SW 1271 (cell line): ENCODE data around the gene LYSMD4.
"Not testable (repeated sequence)": the region's sequence is repeated elsewhere in the genome, so short reads cannot be mapped to it uniquely, and the experiment has no call there.

Experiments
- DNase-seq, 2 experiments: peaks; one replicate each; lab custom pipeline; 2025; lab: John Stamatoyannopoulos, UW

The LYSMD4 gene

DNA sequence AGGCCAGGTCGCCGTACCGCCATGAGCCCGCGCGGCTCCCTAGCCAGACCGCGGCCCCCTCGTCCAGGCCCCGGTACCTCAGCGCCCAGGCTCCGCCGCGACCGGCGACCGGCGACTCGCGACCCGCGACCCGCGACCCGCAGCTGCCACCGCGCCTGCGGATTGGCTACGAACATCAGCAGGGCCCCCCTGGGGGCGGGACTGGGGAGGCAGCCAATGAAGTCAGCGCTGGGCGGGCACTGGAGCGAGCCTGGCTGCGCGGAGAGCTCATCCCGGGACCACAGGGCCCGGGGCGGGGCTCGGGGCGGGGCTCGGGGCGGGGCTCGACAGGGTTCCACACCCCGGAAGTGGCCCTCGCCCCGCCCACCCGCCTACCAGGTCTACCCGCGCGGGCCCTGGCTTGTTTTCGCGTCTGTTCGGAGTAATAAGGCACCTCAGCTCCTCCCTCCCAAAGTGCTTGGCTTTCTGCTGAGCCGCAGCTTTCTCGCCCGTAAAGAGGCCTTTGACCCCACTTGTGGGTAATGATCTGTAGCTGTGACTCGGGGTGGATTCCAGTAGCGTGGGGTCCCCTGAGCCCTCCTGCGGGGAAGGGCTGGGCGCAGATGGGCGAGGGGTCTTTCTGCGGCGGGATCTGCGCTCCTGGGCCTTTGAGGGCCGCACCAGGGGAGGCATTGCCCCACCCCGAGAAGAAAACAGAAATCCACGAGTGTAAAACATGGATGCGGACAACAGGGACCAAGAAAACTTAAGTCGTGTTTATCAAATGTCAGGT, at the start of gene LYSMD4:
LYSMD4 (minus strand) TSS at position 170 of the 772 bp plus-strand sequence. CDS start 1,438 bp downstream, outside the sequence.
- DNase-seq, result peak; percentile 77 to 95

- DNase-seq, result not testable (repeated sequence)
Measured at GRCh38 chr15:99782029-99782428, 48.8 kb upstream of the LYSMD4 start.

DNA sequence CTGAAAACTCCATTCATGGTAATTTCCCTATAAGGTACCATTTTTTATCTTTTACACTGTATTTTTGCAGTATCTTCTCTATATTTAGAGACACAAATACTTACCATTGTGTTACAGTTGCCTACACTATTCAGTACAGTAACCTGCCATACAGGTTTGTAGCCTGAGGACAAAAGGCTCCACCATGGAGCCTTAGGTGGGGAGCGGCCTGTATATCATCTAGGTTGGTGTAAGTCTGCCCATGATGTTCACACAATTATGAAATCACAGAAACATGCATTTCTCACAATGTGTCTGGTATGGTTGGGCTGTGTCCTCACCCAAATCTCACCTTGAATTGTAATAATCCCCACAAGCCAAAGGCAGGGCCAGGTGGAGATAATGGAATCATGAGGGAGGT, 43.9 kb upstream of the LYSMD4 start:
- DNase-seq, result no peak

- no peak for DNase-seq
Measured at GRCh38 chr15:99764522-99764921, 31.3 kb upstream of the LYSMD4 start.

DNA sequence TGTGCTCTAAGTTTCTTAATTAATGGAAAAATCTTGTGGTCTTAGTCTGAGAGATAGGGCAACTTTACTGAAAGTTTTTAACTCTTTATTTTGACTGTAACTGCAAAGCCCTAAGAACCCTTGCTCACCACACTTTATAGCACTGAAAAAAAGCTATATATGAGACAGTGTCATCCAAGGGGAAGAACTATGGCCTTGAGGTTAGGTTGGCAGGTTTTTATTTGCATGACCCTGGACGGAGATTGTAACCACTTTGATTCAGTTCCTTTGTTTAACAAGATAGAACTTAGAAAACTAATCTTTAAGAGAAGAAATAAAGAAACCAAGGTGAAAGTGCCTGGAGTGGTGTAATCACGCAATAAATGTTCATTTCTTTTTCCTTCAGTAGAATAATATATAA, 30.6 kb upstream of the LYSMD4 start:
- no peak for DNase-seq

GRCh38 chr15:99762288-99762687, 29.1 kb upstream of the LYSMD4 start:
- no peak for DNase-seq

DNA sequence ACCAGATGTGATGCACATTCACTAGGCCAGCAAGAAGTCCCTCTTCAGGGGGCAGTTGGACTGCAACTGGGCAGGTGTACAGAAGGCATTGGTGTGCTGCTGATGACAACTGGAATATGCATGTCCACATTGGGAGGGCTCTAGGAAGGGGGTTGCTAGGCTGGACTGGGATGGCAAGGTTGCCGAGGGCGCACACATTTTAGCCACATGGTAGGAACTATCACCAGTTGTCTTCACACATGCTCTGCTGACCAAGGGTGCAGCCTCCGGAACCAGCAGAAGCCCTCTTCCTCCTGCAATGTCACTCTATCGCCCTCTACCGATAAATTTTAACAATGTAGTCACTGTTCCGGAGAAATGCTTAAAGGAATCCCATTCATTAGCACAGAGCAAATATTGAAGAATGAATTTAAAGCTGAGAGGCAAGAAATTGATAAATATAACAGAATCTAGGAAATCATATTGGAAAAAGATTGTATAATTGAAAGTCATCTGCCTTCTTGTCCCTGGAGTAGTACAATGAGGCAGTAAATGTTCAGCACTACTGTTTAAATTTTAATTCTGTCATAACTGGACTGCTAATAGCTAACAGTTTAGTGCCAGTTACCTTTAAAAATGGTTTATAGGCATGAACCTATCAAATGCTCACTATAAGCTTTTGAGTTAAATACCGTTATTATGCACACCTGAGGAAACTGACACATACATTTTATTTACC, 22.6 kb upstream of the LYSMD4 start:
- DNase-seq, result peak; percentile 48 to 76

- no peak for DNase-seq
Measured at GRCh38 chr15:99753066-99753465, 19.8 kb upstream of the LYSMD4 start.

GRCh38 chr15:99752556-99752955, 19.3 kb upstream of the LYSMD4 start:
- DNase-seq, result no peak

GRCh38 chr15:99750326-99750725, 17.1 kb upstream of the LYSMD4 start:
- not testable (repeated sequence) for DNase-seq

DNA sequence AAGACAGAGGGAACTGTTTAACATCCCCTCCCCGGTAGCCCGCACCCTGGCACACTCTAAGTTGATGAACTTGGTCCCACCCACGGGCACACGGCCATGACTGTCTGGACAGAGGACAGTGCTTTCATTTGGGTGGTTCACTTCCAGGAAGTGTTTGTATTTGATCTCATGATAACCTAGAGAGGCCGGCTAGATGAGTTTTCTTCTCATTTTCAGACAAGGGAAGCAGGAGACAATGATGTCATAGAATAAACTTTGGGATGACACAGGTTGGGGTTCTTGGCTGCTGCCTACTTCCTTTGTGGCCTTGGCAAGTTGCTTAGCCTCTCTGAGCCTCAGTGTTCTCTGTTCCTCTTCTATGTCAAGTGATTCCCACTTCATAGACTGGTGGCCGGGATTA, 16.1 kb upstream of the LYSMD4 start:
- no peak for DNase-seq

GRCh38 chr15:99745370-99746086, 12.3 kb upstream of the LYSMD4 start:
- no peak for DNase-seq

- DNase-seq, result no peak
Measured at GRCh38 chr15:99744142-99744541, 10.9 kb upstream of the LYSMD4 start.

- DNase-seq, result no peak
Measured at GRCh38 chr15:99741835-99742234, 8.6 kb upstream of the LYSMD4 start.

- DNase-seq, result no peak
Measured at GRCh38 chr15:99738021-99738847, 5.0 kb upstream of the LYSMD4 start.

DNA sequence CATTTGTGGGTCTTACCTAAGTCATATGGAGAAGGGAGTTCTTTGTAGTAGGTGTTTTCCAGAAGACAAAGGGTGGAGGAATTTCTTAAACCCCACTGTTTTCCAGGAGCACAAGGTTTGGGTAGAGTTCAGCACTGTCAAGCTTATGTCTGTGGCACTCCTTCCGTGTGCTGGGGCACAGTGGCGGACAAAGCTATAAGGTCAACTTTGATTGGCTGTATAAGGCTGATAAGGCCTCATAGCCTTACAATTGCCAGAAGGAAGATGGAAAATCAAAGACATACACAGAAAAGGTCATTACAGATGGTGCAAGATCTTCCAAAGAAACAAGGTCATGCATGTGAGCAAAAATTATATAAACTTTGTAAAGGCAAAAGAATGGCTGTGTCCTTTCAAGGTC, 3.5 kb upstream of the LYSMD4 start:
- no peak for DNase-seq

- no peak for DNase-seq
Measured at GRCh38 chr15:99735868-99736267, 2.6 kb upstream of the LYSMD4 start.

- no peak for DNase-seq
Measured at GRCh38 chr15:99734575-99734974, 1.3 kb upstream of the LYSMD4 start.

GRCh38 chr15:99734040-99734291, 729 bp upstream of the LYSMD4 start:
- DNase-seq, result not testable (repeated sequence)

- DNase-seq, result peak in 1 of 2 experiments; percentile 40
Measured at GRCh38 chr15:99732751-99733267, 428 bp downstream of the LYSMD4 start.

DNA sequence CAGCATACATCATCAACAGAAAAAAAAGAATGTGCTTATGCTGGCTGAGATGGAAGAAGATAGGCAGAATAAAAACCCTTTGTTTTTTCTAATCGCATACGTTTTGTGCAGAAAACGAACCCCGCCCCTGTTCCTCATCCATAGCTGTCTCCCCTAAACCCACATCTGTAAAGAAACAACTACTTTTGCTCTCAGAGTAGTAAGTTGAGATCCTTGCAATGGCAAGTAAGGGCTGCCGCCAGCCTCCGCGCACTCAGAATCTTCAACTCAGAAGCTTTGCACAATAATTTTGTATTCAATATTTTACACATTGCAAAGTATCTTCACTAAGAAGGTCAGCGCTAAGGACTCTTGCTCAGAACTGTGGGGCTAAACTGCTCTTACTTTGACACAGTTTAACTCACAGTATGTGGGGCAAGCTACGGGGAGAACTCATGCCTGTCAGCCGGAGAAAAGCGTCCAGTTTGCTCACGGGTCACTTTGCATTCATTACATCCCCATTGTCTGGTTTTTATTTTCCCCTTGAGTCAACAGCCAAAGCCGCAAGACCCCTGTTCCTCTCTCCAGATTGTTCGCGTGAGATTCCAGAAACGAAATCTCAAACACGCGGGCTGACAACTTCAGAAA, 1.0 kb downstream of the LYSMD4 start:
- no peak for DNase-seq
